Stimulated activated CD8-positive, alpha-beta memory T cell treated with anti-CD3 and anti-CD28 coated beads, Interleukin-7, amount 100 ng/mL, for 48 hours (primary cell): ENCODE measurements around the gene NDUFS6.
"Not testable (repeated sequence)": the region's sequence is repeated elsewhere in the genome, so short reads cannot be mapped to it uniquely, and the experiment has no call there.

Source experiments
- DNase-seq, 2 donors: peaks; one replicate each; pipeline ENCODE4 v3.0.0-alpha.2; 2020; ENCODE audit warnings: low read depth in 1 of 2; ENCODE audit errors: extremely low read depth in 1 of 2

NDUFS6 gene

GRCh38 chr5:1814183-1815020 lies 13.2 kb downstream of the NDUFS6 start:
- DNase-seq: no peak

GRCh38 chr5:1815071-1815786 lies 14.0 kb downstream of the NDUFS6 start:
- DNase-seq: no peak

- no peak for DNase-seq
Measured at GRCh38 chr5:1815881-1816292, 14.7 kb downstream of the NDUFS6 start.

- not testable (repeated sequence) for DNase-seq
Measured at GRCh38 chr5:1816495-1817089, 15.4 kb downstream of the NDUFS6 start.

GRCh38 chr5:1817261-1818043 lies 16.2 kb downstream of the NDUFS6 start:
- no peak for DNase-seq

GRCh38 chr5:1818784-1819183 lies 17.6 kb downstream of the NDUFS6 start:
- no peak for DNase-seq

- no peak for DNase-seq
Measured at GRCh38 chr5:1819458-1819857, 18.3 kb downstream of the NDUFS6 start.

GRCh38 chr5:1820381-1820780 lies 19.2 kb downstream of the NDUFS6 start:
- no peak for DNase-seq

GRCh38 chr5:1820926-1821325 lies 19.7 kb downstream of the NDUFS6 start:
- DNase-seq: no peak

- DNase-seq: no peak
Measured at GRCh38 chr5:1821862-1822261, 20.7 kb downstream of the NDUFS6 start.

- no peak for DNase-seq
Measured at GRCh38 chr5:1823381-1824034, 22.3 kb downstream of the NDUFS6 start.

- no peak for DNase-seq
Measured at GRCh38 chr5:1824109-1824821, 23.1 kb downstream of the NDUFS6 start.

- DNase-seq: no peak
Measured at GRCh38 chr5:1824903-1825841, 24.0 kb downstream of the NDUFS6 start.

GRCh38 chr5:1826235-1826980 lies 25.2 kb downstream of the NDUFS6 start:
- no peak for DNase-seq

- DNase-seq: no peak
Measured at GRCh38 chr5:1827025-1827885, 26.0 kb downstream of the NDUFS6 start.

GRCh38 chr5:1827886-1828397 lies 26.7 kb downstream of the NDUFS6 start:
- peak in 1 of 2 donors; percentile 8 for DNase-seq
